Adrenal gland (tissue), 5 donors: ENCODE results near the gene MED27.

Experiments used
- CTCF ChIP-seq, 6 experiments: fragments of 450-650 bp in 4 of 6; fragments of 200-600 bp in 2 of 6; sonication (generic) in 1 of 6; IDR thresholded peaks; 1 replicate in 5 of 6; 2 replicates in 1 of 6; pipeline versions ENCODE4 v1.5.1 to v1.8.0; 2016 to 2021; ENCODE audit warnings: antibody characterized with exemption in 6 of 6, mild to moderate bottlenecking in 2 of 6, moderate library complexity in 1 of 6
- POLR2A ChIP-seq, 2 donors: fragments of 450-650 bp; IDR thresholded peaks; one replicate each; pipeline ENCODE4 v1.6.1; 2017; ENCODE audit warnings: antibody characterized with exemption in 2 of 2, mild to moderate bottlenecking in 2 of 2, moderate library complexity in 1 of 2
- donor health status: DM: no; HTN: no; CAD: no.

GRCh38 chr9:132061526-132061925 lies 18.1 kb downstream of the MED27 start:
- TF ChIP-seq CTCF (IDR thresholded peaks at IDR 0.05): no peak
- TF ChIP-seq POLR2A (IDR thresholded peaks at IDR 0.05): no peak
